ENCODE results near the gene ZFP82.

ZFP82 gene

DNA sequence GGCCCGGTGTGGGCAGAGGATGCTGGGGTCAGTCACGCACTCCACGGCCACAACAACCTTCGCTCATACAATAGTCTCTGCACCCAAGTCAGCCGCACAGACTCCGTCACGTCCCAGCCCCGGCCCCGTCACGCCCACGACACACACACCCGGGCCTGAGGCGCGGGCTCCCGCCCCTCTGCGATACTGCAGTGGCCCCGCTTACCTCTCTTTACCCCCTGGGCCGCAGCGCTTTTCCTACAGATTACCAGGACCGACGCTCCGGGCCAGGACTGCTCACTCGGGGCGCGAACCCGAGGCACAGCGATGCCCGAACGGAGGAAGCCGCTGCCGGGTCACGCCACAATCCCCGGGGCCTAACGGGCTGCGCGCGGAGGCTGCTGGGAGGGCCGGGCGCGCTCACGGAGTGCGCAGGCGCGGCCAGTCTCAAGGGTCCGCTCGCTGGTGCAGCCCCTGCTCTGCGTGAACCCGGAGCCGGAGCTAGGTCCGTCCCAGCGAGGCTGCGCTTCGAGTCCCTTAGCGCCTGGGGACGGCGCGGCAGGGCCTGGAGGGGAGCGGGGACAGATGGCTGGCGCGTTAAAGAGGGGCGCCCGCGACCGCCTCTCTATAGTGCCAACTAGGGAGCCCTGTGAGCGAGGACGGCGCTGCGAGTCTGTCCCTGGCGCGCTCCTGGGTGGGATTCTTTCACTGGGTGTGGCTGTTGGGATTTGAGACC is at the start of gene ZFP82:
Gene ZFP82 (minus strand): TSS at position 358 of the 715 bp plus-strand sequence. CDS start 8,855 bp downstream, outside the sequence.
- H3K9me3 ChIP-seq = peaks cover 60% of the 10 kb centered on the region
- peak within 1 kb of the TSS; percentile 94 for H3K27ac ChIP-seq
- H3K9ac ChIP-seq = peak within 1 kb of the TSS; percentile 91
- H3K4me3 ChIP-seq = peak within 1 kb of the TSS; percentile 88
- peaks cover 18% of the 10 kb centered on the region for H3K4me1 ChIP-seq
- H3K4me2 ChIP-seq = peak within 1 kb of the TSS; percentile 92
- H4K20me1 ChIP-seq = no peaks in the 10 kb centered on the region
- no peaks in the 10 kb centered on the region for H3K27me3 ChIP-seq
- TF ChIP-seq Cebpa-rat (IDR thresholded peaks at IDR 0.05) = no peak
- peaks cover 33% of the 10 kb centered on the region for H3K36me3 ChIP-seq

DNA sequence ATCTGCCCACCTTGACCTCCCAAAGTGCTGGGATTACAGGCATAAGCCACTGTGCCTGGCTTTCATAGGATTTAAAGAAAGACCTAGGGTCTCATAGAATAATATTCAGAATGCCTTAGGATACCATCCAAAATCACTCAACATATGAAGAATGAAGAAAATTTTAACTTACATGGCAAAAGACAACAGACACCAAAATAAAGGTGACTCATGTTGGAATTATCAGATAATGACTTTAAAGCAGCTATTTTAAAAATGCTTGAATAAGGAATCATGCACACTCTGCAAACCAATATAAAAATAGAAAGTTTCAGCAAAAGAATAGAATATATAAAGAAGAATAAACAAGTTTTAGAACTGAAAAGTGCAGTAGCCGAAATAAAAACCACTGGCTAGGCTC is 41.6 kb upstream of the ZFP82 start:
- Histone ChIP-seq H3K27ac (no peak overlapping the region), H3K27me3 (no peaks in the 10 kb centered on the region), H3K36me3 (peaks cover 96% of the 10 kb centered on the region), H3K9ac (no peak overlapping the region), H3K9me3 (peaks cover 75% of the 10 kb centered on the region), H3K4me1 (no peaks in the 10 kb centered on the region), H3K4me3 (no peak overlapping the region), H3K4me2 (no peak overlapping the region), H4K20me1 (no peaks in the 10 kb centered on the region)
- no peak for TF ChIP-seq Cebpa-rat (IDR thresholded peaks at IDR 0.05)

DNA sequence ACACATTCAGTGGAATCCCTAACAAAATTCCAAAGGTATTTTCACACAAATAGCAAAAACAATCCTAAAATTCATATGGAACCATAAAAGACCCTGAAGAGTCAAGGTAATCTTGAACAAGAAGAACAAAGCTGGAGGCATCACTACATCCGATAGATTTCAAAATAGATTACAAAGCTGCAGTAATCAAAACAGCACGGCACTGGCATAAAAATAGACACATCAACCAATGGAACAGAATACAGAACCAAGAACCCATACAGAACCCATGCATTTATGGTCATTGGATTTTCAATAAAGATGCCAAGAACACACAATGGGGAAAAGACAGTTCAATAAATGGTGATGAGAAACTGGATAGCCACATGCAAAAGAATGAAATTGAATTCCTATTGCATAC is 38.4 kb upstream of the ZFP82 start:
- no peak for TF ChIP-seq Cebpa-rat (IDR thresholded peaks at IDR 0.05)
- H3K36me3 ChIP-seq = peaks cover 97% of the 10 kb centered on the region
- H4K20me1 ChIP-seq = no peaks in the 10 kb centered on the region
- no peak overlapping the region for H3K4me3 ChIP-seq
- H3K9me3 ChIP-seq = peaks cover 78% of the 10 kb centered on the region
- no peaks in the 10 kb centered on the region for H3K27me3 ChIP-seq
- no peak overlapping the region for H3K27ac ChIP-seq
- no peak overlapping the region for H3K9ac ChIP-seq
- no peak overlapping the region for H3K4me2 ChIP-seq
- H3K4me1 ChIP-seq = no peaks in the 10 kb centered on the region

DNA sequence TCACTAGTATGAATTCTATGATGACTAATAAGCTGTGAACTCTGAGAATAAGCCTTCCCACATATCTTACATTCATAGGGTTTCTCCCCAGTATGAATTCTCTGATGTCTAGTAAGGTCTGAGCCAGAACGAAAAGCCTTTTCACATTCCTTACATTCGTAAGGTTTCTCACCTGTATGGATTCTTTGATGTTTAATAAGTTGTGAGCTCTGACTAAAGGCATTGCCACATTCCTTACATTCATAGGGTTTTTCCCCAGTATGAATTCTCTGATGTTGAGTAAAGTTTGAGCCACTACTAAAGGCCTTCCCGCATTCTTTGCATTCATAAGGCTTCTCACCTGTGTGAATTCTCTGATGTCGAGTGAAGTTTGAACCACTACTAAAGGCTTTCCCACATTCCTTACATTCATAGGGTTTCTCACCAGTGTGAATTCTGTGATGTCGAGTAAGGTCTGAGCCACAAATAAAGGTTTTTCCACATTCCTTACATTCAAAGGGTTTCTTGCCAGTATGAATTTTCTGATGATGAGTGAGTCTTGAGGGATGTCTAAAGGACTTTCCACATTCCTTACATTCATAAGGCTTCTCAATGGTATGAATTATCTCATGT is 30.7 kb upstream of the ZFP82 start:
- no peak overlapping the region for H3K27ac ChIP-seq
- H3K9ac ChIP-seq = no peak overlapping the region
- H4K20me1 ChIP-seq = no peaks in the 10 kb centered on the region
- H3K4me1 ChIP-seq = no peaks in the 10 kb centered on the region
- no peaks in the 10 kb centered on the region for H3K27me3 ChIP-seq
- TF ChIP-seq Cebpa-rat (IDR thresholded peaks at IDR 0.05) = no peak
- peak overlapping the region; percentile 38 for H3K4me3 ChIP-seq
- H3K36me3 ChIP-seq = peaks cover 91% of the 10 kb centered on the region
- H3K4me2 ChIP-seq = no peak overlapping the region
- H3K9me3 ChIP-seq = peaks cover 94% of the 10 kb centered on the region

DNA sequence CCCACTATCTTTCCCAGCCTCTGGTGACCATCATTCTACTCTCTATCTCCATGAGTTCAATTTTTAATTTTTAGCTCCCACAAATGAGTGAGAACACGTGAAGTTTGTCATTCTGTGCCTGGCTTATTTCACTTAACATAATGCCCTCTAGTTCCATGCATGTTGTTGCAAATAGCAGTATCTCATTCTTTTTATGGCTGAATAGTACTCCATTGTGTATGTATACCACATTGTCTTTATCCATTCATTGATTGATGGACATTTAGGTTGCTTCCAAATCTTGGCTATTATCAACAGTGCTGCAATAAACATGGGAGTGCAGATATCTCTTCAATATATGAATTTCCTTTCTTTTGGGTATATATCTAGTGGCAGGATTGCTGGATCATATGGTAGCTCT is 22.9 kb upstream of the ZFP82 start:
- Histone ChIP-seq H3K36me3 (peaks cover 12% of the 10 kb centered on the region), H3K4me1 (no peaks in the 10 kb centered on the region), H3K27ac (no peak overlapping the region), H3K4me3 (no peak overlapping the region), H4K20me1 (no peaks in the 10 kb centered on the region), H3K9ac (no peak overlapping the region), H3K9me3 (peaks cover 55% of the 10 kb centered on the region), H3K27me3 (no peaks in the 10 kb centered on the region), H3K4me2 (no peak overlapping the region)
- TF ChIP-seq Cebpa-rat (IDR thresholded peaks at IDR 0.05) = no peak

DNA sequence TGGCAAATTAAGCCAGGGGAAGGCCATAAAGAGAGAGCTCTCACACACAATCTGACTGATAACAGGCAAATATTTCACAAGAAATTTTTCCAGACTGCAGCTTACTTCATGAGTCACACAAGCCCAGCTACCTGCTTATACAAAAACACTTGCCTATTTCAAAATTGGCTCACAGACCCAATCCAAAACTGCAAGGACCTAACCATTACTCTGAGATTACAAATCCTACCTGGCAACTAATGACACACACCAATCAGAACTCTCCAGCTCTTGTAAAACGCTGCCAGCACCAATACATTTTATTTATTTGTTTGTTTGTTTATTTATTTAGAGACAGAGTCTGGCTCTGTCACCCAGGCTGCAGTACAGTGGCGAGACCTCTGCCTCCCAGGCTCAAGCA is 18.1 kb upstream of the ZFP82 start:
- Histone ChIP-seq H3K4me1 (no peaks in the 10 kb centered on the region), H4K20me1 (no peaks in the 10 kb centered on the region), H3K27me3 (no peaks in the 10 kb centered on the region), H3K9ac (no peak overlapping the region), H3K4me3 (no peak overlapping the region), H3K27ac (no peak overlapping the region), H3K36me3 (no peaks in the 10 kb centered on the region), H3K9me3 (peaks cover 29% of the 10 kb centered on the region; the same call in 1 of the 2 replicates), H3K4me2 (no peak overlapping the region)
- TF ChIP-seq Cebpa-rat (IDR thresholded peaks at IDR 0.05) = no peak

DNA sequence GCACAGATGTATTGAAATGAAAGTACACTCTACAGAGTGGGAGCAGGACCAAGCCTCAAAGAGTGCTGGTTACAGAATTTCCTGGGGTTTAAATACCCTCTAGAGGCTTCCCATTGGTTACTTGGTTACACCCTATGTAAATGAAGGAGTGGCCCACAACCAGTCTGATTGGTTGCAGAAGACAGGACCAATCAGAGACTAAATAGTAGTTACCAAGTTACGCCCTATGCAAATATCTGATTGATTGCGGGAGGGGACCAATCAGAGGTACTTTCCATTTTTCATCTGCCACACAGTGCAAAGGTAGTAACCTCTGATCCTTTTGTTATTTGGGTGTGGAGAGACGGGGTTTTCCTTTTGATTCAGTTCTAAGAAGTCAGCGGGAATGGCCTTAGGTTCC is 5.5 kb upstream of the ZFP82 start:
- TF ChIP-seq Cebpa-rat (IDR thresholded peaks at IDR 0.05) = no peak
- Histone ChIP-seq H3K27me3 (no peaks in the 10 kb centered on the region), H4K20me1 (no peaks in the 10 kb centered on the region), H3K9me3 (peaks cover 63% of the 10 kb centered on the region), H3K36me3 (no peaks in the 10 kb centered on the region), H3K27ac (no peak overlapping the region), H3K4me1 (peaks cover 3% of the 10 kb centered on the region), H3K4me2 (no peak overlapping the region), H3K4me3 (no peak overlapping the region), H3K9ac (no peak overlapping the region)

DNA sequence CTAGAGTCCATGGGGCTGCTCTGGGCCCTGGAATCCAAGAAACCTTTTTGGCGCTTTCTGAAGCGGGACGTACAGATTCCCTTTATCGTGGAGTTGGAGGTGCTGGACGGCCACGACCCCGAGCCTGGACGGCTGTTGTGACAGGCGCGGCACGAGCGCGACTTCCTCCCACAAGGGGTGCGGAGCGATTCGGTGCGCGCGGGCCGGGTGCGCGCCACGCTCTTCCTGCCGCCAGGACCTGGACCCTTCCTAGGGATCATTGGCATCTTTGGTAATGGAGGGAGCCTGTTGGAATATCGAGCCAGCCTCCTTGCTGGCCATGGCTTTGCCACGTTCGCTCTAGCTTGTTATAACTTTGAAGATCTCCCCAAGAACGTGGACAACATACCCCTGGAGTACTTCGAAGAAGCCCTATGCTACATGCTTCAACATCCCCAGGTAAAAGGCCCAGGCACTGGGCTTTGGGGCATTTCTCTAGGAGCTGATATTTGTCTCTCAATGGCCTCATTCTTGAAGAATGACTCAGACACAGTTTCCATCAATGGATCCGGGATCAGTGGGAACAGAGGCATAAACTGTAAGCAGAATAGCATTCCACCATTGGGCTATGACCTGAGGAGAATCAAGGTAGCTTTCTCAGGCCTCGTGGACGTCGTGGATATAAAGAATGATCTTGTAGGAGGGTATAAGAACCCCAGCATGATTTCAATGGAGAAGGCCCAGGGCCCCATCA is 3.5 kb upstream of the ZFP82 start:
- Histone ChIP-seq H3K4me1 (peaks cover 13% of the 10 kb centered on the region), H4K20me1 (no peaks in the 10 kb centered on the region), H3K4me3 (0 out of 2 replicates have a peak overlapping the region, but pooled peaks have one; percentile 17), H3K36me3 (no peaks in the 10 kb centered on the region), H3K4me2 (no peak overlapping the region), H3K9ac (no peak overlapping the region), H3K9me3 (peaks cover 54% of the 10 kb centered on the region), H3K27me3 (no peaks in the 10 kb centered on the region), H3K27ac (no peak overlapping the region)
- no peak for TF ChIP-seq Cebpa-rat (IDR thresholded peaks at IDR 0.05)

DNA sequence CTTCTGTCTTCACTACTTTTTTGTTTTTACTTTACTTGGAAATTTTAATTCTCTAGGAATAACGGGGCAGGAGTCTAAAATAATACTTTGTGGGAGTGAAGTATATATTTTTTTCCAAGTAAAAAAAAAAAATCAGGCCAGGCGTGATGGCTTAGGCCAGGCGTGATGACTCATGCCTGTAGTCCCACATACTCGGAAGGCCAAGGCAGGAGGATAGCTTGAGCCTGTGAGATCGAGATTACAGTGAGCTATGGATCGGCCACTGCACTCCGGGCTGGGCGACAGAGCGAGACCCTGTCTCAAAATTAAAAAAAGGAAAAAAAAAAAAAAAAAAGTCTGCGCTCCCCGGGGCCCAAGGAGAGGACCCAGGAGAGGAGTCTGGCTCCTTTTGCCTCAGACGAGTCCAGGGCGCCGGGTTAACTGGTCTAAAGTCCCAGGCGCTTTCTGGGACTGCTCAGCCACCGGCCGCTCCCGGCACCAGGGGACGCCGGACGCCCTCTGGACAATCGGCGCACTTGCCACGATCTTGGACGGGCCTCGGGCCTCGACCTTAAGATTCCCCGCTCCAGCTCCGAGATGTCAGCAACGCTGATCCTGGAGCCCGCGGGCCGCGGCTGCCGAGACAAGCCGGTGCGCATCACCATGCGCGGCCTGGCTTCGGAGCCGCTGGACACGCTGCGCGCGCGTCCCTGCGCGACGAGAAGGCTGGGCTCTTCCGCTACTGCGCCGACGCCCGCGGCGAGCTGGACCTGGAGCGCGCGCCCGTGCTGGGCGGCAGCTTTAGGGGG is 2.7 kb upstream of the ZFP82 start:
- Histone ChIP-seq H3K4me3 (0 out of 2 replicates have a peak overlapping the region, but pooled peaks have one; percentile 17), H3K9ac (no peak overlapping the region)

More for the DNA sequence above, 2.7 kb upstream of the ZFP82 start:
- H3K36me3 ChIP-seq = peaks cover 6% of the 10 kb centered on the region
- H3K27me3 ChIP-seq = no peaks in the 10 kb centered on the region
- peaks cover 54% of the 10 kb centered on the region for H3K9me3 ChIP-seq
- H3K4me2 ChIP-seq = no peak overlapping the region
- peaks cover 18% of the 10 kb centered on the region for H3K4me1 ChIP-seq
- H4K20me1 ChIP-seq = no peaks in the 10 kb centered on the region
- no peak overlapping the region for H3K27ac ChIP-seq
- no peak for TF ChIP-seq Cebpa-rat (IDR thresholded peaks at IDR 0.05)

All from BLaER1 (cell line).